ENCODE results near the gene FBXW8. TPM values are rescaled to one million over a fixed set of nuclear protein-coding genes. Genes with fewer than 3 reads are reported as not detected.

Gene FBXW8
- total and polyA plus RNA-seq, 8 donors, result 3.6 to 9.6 (median 8.3) TPM

DNA sequence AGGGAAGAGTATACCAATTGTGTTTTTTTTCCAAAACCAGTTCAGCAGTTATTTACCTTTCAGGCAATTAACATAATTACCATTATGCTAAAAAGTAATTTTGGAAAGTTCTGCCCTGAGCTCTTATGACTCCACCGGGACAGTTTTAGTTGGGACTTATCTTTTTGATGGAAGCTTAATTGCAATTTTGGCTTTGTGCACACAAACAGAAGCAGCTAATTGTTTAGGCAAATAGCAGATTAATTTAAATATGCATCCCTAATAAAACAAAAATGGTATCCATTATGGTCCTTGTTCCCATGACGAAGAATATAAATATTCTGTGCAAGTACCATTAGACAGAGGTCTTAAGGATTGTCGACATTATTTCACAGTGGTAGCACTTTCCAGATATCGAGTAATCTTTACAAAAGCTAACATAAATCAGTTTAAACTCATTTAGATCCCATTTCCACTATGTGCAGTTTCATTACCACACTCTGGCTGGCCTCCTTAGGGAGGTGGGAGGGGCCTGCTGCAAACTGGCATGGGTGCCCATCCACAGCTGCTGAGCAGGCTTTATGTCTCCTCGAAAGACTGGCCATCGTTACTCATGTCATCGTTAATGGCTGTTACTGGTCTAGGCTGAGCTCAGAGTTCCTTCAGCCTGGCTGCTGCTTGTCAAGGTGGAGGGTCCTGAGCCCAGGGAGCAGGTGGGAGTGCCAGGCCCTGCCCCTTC lies 68.2 kb downstream of the FBXW8 start:
- 90 to 91% methylated on average over 7 of the region's 7 CpGs for WGBS, 2 donors
- Histone ChIP-seq H3K36me3 (no peaks in the 10 kb centered on the region), H3K4me1 (no peaks in the 10 kb centered on the region), H3K27me3 (no peaks in the 10 kb centered on the region), H3K9me3 (no peaks in the 10 kb centered on the region), H3K27ac (no peak overlapping the region), H3K4me3 (no peak overlapping the region)
- TF ChIP-seq, protein P1, sequence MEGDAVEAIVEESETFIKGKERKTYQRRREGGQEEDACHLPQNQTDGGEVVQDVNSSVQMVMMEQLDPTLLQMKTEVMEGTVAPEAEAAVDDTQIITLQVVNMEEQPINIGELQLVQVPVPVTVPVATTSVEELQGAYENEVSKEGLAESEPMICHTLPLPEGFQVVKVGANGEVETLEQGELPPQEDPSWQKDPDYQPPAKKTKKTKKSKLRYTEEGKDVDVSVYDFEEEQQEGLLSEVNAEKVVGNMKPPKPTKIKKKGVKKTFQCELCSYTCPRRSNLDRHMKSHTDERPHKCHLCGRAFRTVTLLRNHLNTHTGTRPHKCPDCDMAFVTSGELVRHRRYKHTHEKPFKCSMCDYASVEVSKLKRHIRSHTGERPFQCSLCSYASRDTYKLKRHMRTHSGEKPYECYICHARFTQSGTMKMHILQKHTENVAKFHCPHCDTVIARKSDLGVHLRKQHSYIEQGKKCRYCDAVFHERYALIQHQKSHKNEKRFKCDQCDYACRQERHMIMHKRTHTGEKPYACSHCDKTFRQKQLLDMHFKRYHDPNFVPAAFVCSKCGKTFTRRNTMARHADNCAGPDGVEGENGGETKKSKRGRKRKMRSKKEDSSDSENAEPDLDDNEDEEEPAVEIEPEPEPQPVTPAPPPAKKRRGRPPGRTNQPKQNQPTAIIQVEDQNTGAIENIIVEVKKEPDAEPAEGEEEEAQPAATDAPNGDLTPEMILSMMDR (IDR thresholded peaks at IDR 0.05), result no peak
- FAIRE-seq (no peak), ATAC-seq (no peak), DNase-seq (no peak)
- intact Hi-C loops (cut with DNase I), result no loop called here

DNA sequence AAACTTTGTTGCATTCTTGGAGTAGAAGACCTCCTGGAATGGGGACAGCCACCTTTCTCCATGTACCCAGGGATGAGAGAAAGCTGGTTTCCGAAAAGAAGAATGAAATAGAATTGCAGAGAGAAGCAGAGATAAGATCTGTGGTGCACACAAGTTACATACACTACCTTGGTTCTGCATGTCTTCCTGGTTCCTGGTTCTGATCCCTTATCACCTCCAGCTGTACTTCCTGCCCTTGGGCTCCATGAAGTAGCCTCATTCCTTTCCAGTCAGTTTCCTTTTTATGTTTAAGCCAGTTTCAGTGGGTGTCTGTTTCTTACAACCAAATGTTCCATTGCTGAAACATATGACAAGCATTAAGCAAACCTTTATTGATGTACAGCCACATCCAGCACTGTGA lies 69.3 kb downstream of the FBXW8 start:
- Histone ChIP-seq H3K27ac (no peak overlapping the region), H3K4me1 (no peaks in the 10 kb centered on the region), H3K27me3 (no peaks in the 10 kb centered on the region), H3K36me3 (no peaks in the 10 kb centered on the region), H3K4me3 (no peak overlapping the region), H3K9me3 (no peaks in the 10 kb centered on the region)
- intact Hi-C loops (cut with DNase I), result no loop called here
- ATAC-seq, result peak in 3 of 4 donors; percentile 23 to 44 (median 30)
- WGBS, 2 donors, result 87 to 92% methylated on average over 1 of the region's 1 CpG
- no peak for FAIRE-seq
- no peak for DNase-seq
- TF ChIP-seq, protein P1 (IDR thresholded peaks at IDR 0.05), result no peak

DNA sequence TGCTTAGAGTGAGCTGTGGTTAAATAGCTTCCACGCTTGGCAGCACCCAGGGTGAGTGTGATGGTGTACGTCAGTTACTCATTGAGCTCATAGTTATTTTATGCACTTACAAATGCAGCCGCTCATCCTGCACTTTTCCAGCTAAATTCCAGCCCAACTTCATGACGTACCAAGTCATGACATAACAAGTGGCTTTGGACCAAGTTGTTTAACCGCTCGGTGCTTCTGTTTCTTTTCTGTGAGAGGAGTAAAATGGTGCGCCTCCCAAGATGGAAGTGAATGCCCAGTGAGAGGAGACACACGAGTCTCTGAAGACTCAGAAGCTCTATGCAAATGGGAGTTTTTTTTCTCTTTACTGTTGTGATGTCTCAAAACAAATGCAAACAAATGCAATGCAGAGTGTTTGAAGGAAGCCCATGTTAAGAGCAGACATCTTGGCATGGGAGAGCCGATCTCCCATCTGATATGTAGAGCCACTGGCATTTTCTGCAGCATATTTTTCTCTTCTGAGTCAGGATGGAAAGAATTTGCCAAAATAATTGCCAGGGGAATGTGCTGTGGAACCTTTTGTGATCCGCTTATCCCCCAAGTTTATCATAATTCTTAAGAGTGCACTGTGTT lies 72.2 kb downstream of the FBXW8 start:
- Histone ChIP-seq H3K4me3 (no peak overlapping the region), H3K4me1 (no peaks in the 10 kb centered on the region), H3K27ac (no peak overlapping the region), H3K36me3 (peaks cover 0 to 2% (median 0%) of the 10 kb centered on the region in 3 donors), H3K27me3 (no peaks in the 10 kb centered on the region), H3K9me3 (no peaks in the 10 kb centered on the region)
- ATAC-seq (no peak), FAIRE-seq (no peak), DNase-seq (no peak)
- 91 to 96% methylated on average over 10 of the region's 10 CpGs for WGBS, 2 donors
- intact Hi-C loops (cut with DNase I), result no loop called here
- TF ChIP-seq, protein P1 (IDR thresholded peaks at IDR 0.05), result no peak

DNA sequence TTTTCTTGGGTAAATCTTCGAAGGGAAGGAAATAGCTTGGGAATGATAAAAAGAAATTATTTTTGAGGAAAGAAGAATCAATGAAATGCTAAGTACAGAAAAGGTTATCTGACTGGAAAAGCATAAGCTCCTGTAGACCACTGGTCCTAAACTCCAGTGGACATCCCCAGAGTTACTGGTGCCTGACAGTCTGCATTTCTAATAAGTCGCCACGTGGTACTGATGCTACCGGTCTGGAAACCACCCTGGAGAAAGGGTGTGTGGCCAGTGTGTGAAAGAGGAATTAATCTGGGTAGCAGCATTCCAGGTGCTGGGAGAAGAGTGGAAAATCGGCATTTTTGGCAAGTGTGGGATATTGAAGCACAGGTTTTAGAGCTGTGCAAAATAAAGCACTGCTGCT lies 73.3 kb downstream of the FBXW8 start:
- Histone ChIP-seq H3K27ac (no peak overlapping the region), H3K4me1 (no peaks in the 10 kb centered on the region), H3K9me3 (no peaks in the 10 kb centered on the region), H3K4me3 (no peak overlapping the region), H3K36me3 (peaks cover 0 to 11% (median 0%) of the 10 kb centered on the region in 3 donors), H3K27me3 (no peaks in the 10 kb centered on the region)
- no peak for ATAC-seq
- TF ChIP-seq, protein P1 (IDR thresholded peaks at IDR 0.05), result no peak
- no peak for DNase-seq
- intact Hi-C loops (cut with DNase I), result no loop called here
- FAIRE-seq, result no peak
- WGBS, 2 donors, result 55 to 56% methylated on average over 5 of the region's 5 CpGs

DNA sequence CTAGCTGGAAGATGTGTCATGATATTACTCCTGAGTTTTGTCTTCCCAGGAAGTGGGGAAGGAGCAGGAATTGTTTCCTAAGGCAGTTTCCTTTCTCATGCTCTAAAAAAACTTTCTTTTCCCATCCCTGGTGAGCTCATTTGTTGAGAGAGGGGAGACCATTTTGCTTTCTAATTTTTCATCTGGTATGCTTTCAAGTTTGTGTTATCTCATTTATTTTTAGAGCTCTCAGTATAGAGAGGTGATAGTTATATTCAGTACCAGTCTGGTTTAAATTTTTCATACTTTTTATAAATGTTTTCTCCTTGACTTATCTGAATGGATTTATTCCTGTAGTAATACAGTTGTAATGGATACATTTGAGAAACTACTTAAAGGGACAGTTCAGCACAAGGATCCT lies 79.6 kb downstream of the FBXW8 start:
- peaks cover 0 to 20% (median 0%) of the 10 kb centered on the region in 3 donors for H3K36me3 ChIP-seq
- no peak overlapping the region for H3K27ac ChIP-seq
- no peak overlapping the region for H3K4me3 ChIP-seq
- H3K9me3 ChIP-seq, result no peaks in the 10 kb centered on the region
- TF ChIP-seq, protein P1 (IDR thresholded peaks at IDR 0.05), result no peak
- intact Hi-C loops (cut with DNase I), result no loop called here
- FAIRE-seq, result no peak
- ATAC-seq, result no peak
- no peaks in the 10 kb centered on the region for H3K27me3 ChIP-seq
- no peaks in the 10 kb centered on the region for H3K4me1 ChIP-seq
- DNase-seq, result no peak

All from pancreas (tissue), 10 donors.